ENCODE data around the gene DBT.
"Not testable (repeated sequence)": the region's sequence is repeated elsewhere in the genome, so short reads cannot be mapped to it uniquely, and the experiment has no call there.

GRCh38 chr1:100264081-100264480 is 14.4 kb upstream of the DBT start:
- TF ChIP-seq CTCF, POLR2A (IDR thresholded peaks at IDR 0.05): not testable (repeated sequence)

All from body of pancreas (tissue), 4 donors.